Natural killer cell (primary cell): ENCODE results near the gene PLCB4. TPM values are rescaled to one million over a fixed set of nuclear protein-coding genes. Genes with fewer than 3 reads are reported as not detected.

Experiments used
- ATAC-seq, 3 donors: fragments of 150-1000 bp in 2 of 3; fragments of 200-7000 bp in 1 of 3; cut with Tn5 transposase; 1 replicate in 1 of 3; 2 replicates in 2 of 3; pipeline ENCODE4 v1.10.0; 2021; ENCODE audit warnings: mild to moderate bottlenecking in 2 of 3, moderate library complexity in 2 of 3
- DNase-seq, 2 donors: peaks; one replicate each; pipeline versions ENCODE4 v3.0.0 to v3.0.0-alpha.2; 2013 to 2021; ENCODE audit warnings: mixed read lengths in 1 of 2
- H3K27ac ChIP-seq: one replicate; pipeline ENCODE4 v1.5.1; 2013; ENCODE audit warnings: mild to moderate bottlenecking, low read length
- H3K27me3 ChIP-seq: one replicate; pipeline ENCODE4 v1.6.1; 2013; ENCODE audit warnings: low read length; ENCODE audit not compliant: control insufficient read depth, insufficient read depth
- H3K36me3 ChIP-seq: one replicate; pipeline ENCODE4 v1.6.1; 2013; ENCODE audit warnings: low read length; ENCODE audit not compliant: control insufficient read depth, insufficient read depth
- H3K4me1 ChIP-seq: one replicate; pipeline ENCODE4 v1.6.1; 2013; ENCODE audit warnings: low read length; ENCODE audit not compliant: control insufficient read depth, insufficient read depth
- H3K4me3 ChIP-seq: one replicate; pipeline ENCODE4 v1.5.1; 2013; ENCODE audit warnings: low read length
- H3K9me3 ChIP-seq: one replicate; pipeline ENCODE4 v1.6.1; 2013; ENCODE audit warnings: low read length; ENCODE audit not compliant: control insufficient read depth, insufficient read depth
- H3K27ac Mint-ChIP-seq, 2 donors: one replicate each; pipeline ENCODE4 v1.8.0; 2022; ENCODE audit warnings: mild to moderate bottlenecking in 2 of 2, mixed read lengths in 2 of 2, moderate library complexity in 1 of 2
- H3K27me3 Mint-ChIP-seq, 2 donors: one replicate each; pipeline ENCODE4 v1.8.0; 2022; ENCODE audit warnings: low read depth in 2 of 2, mixed read lengths in 2 of 2
- H3K36me3 Mint-ChIP-seq: one replicate; pipeline ENCODE4 v1.8.0; 2022; ENCODE audit warnings: mixed read lengths
- H3K4me1 Mint-ChIP-seq, 2 donors: one replicate each; pipeline ENCODE4 v1.8.0; 2022; ENCODE audit warnings: mixed read lengths in 2 of 2
- H3K4me3 Mint-ChIP-seq: one replicate; pipeline ENCODE4 v1.8.0; 2022; ENCODE audit warnings: mild to moderate bottlenecking, moderate library complexity, mixed read lengths
- H3K9me3 Mint-ChIP-seq, 2 donors: one replicate each; pipeline ENCODE4 v1.8.0; 2022; ENCODE audit warnings: mixed read lengths in 2 of 2
- CTCF ChIP-seq: fragments of 200-600 bp; IDR thresholded peaks from one replicate; pipeline ENCODE4 v1.8.0; 2022; ENCODE audit warnings: antibody characterized with exemption
- WGBS: methylation state at CpG from one replicate; pipeline ENCODE4 v1.1.7; 2013; ENCODE audit warnings: missing lambda C conversion rate; ENCODE audit not compliant: insufficient coverage; 5-methylcytosine and 5-hydroxymethylcytosine counted together
- intact Hi-C: fragments of 100-400 bp; cut with micrococcal nuclease; formaldehyde crosslinking; loops from one replicate; pipeline ENCODE4 v1.14.2; 2022
- total RNA-seq, 4 donors: library from RNA; stranded (reverse); fragments of 120-200 nt in 1 of 4; gene quantifications; one replicate each; pipeline versions ENCODE4 v1.2.3 to v1.2.4, GENCODE V29; 2013 to 2022

Gene PLCB4
- total RNA-seq, 3 donors from 2014 or later (not counting 1 experiment from before 2014, with no cell fraction given): 0.05 to 0.40 TPM; not detected in 1

- no peak for TF ChIP-seq CTCF
- Histone ChIP-seq H3K27me3 (peaks cover 17% of the 10 kb centered on the region), H3K4me3 (no peak overlapping the region), H3K36me3 (no peaks in the 10 kb centered on the region), H3K4me1 (peaks cover 12% of the 10 kb centered on the region), H3K27ac (no peak overlapping the region), H3K9me3 (no peaks in the 10 kb centered on the region)
- WGBS: 3% methylated on average over 38 of the region's 38 CpGs
- peaks cover 41 to 47% of the 10 kb centered on the region in 2 donors for H3K27me3 Mint-ChIP-seq
- intact Hi-C loops: no loop called here
- no peaks in the 10 kb centered on the region for H3K4me1 Mint-ChIP-seq
- no peaks in the 10 kb centered on the region for H3K36me3 Mint-ChIP-seq
- no peaks in the 10 kb centered on the region for H3K9me3 Mint-ChIP-seq
- ATAC-seq (no peak), DNase-seq (no peak)
- no peak overlapping the region for H3K27ac Mint-ChIP-seq
- no peak overlapping the region for H3K4me3 Mint-ChIP-seq
Observed at GRCh38 chr20:9515741-9516233, 446.9 kb downstream of the PLCB4 start.

DNA sequence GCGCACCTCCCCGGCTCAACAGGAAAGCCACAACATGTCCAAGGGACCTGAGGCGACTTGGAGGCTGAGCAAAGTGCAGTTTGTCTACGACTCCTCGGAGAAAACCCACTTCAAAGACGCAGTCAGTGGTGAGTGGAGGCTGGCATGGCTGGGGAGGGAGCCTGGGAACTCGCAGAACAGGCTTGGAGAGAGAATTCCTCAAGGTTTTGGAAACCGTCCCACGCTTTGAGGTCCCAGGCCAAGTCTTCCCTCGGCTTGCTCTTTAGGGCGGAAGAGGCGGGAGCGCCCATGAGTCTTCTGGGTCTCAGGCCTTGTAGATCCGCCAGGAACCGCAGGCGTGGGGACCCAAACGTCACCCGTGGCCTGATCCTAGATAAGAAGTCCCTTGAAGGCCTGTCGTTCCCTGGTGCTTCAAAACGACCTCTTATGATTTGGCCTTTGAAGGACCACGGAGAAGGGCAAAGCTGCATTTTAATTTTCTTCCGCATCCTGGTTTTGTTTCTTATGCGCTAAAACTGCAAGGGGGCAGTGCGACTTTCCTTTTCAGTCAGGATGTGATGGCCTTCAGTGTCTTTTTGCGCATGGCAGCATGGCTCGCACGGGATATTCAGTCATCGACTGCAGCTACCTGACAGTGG lies 447.5 kb downstream of the PLCB4 start:
- H3K27ac Mint-ChIP-seq: no peak overlapping the region

GRCh38 chr20:9517297-9518162 lies 448.6 kb downstream of the PLCB4 start:
- H3K27me3 Mint-ChIP-seq: peaks cover 34 to 43% of the 10 kb centered on the region in 2 donors
- Histone ChIP-seq H3K4me3 (no peak overlapping the region), H3K27me3 (peaks cover 17% of the 10 kb centered on the region), H3K4me1 (peaks cover 12% of the 10 kb centered on the region), H3K9me3 (no peaks in the 10 kb centered on the region), H3K27ac (no peak overlapping the region), H3K36me3 (no peaks in the 10 kb centered on the region)
- no peak for TF ChIP-seq CTCF
- intact Hi-C loops: no loop called here
- H3K36me3 Mint-ChIP-seq: no peaks in the 10 kb centered on the region
- no peaks in the 10 kb centered on the region for H3K4me1 Mint-ChIP-seq
- 37% methylated on average over 8 of the region's 8 CpGs for WGBS
- no peak overlapping the region for H3K27ac Mint-ChIP-seq
- DNase-seq (no peak), ATAC-seq (no peak)
- no peaks in the 10 kb centered on the region for H3K9me3 Mint-ChIP-seq
- no peak overlapping the region for H3K4me3 Mint-ChIP-seq

More for the DNA sequence above, 447.5 kb downstream of the PLCB4 start:
- H3K36me3 ChIP-seq: no peaks in the 10 kb centered on the region
- no peak overlapping the region for H3K4me3 ChIP-seq
- H3K27me3 Mint-ChIP-seq: peaks cover 41 to 47% of the 10 kb centered on the region in 2 donors
- ATAC-seq (no peak), DNase-seq (no peak)
- no peaks in the 10 kb centered on the region for H3K9me3 Mint-ChIP-seq
- no peak overlapping the region for H3K4me3 Mint-ChIP-seq
- H3K27ac ChIP-seq: no peak overlapping the region
- intact Hi-C loops: no loop called here
- no peaks in the 10 kb centered on the region for H3K4me1 Mint-ChIP-seq
- H3K36me3 Mint-ChIP-seq: no peaks in the 10 kb centered on the region
- peaks cover 12% of the 10 kb centered on the region for H3K4me1 ChIP-seq
- peaks cover 17% of the 10 kb centered on the region for H3K27me3 ChIP-seq
- no peaks in the 10 kb centered on the region for H3K9me3 ChIP-seq
- TF ChIP-seq CTCF: no peak
- 5% methylated on average over 28 of the region's 28 CpGs for WGBS
